HCT116 (cell line): ENCODE measurements around the gene CCDC142.

Experiments
- CEBPB ChIP-seq: IDR thresholded peaks from 2 replicates; pipeline ENCODE4 v1.6.1; 2012; ENCODE audit warnings: low read depth
- EZH2 ChIP-seq: fragments of 200-600 bp; sonication (generic); IDR thresholded peaks from 2 replicates; pipeline ENCODE4 v1.6.1; 2017; ENCODE audit warnings: antibody characterized with exemption, mixed run types
- POLR2A ChIP-seq: IDR thresholded peaks from 2 replicates; pipeline ENCODE4 v1.7.0; 2011; ENCODE audit warnings: borderline replicate concordance; ENCODE audit not compliant: insufficient read depth, insufficient read length; ENCODE audit errors: extremely low read depth
- POLR2AphosphoS5 ChIP-seq: IDR thresholded peaks from 2 replicates; pipeline ENCODE4 v1.6.1; 2011; ENCODE audit warnings: mild to moderate bottlenecking, low read depth, low read length, moderate library complexity
- RAD21 ChIP-seq: IDR thresholded peaks from 2 replicates; pipeline ENCODE4 v1.6.1; 2012; ENCODE audit warnings: low read depth, mild to moderate bottlenecking
- SP1 ChIP-seq: IDR thresholded peaks from 2 replicates; pipeline ENCODE4 v1.6.1; 2012; ENCODE audit warnings: low read depth
- TCF7L2 ChIP-seq: IDR thresholded peaks from 2 replicates; pipeline ENCODE4 v1.7.0; 2011; ENCODE audit warnings: borderline replicate concordance, inconsistent platforms; ENCODE audit not compliant: insufficient read depth, insufficient read length; ENCODE audit errors: extremely low read depth
- ZFX ChIP-seq: fragments of 450-650 bp; IDR thresholded peaks from 2 replicates; pipeline ENCODE4 v1.6.1; 2017
- TF ChIP-seq, protein P1 (sequence below), 3 experiments: fragments of 200-600 bp in 1 of 3; sonication (generic) in 1 of 3; IDR thresholded peaks in 2 of 3; conservative IDR thresholded peaks in 1 of 3; 2 replicates each; pipeline ENCODE4 v1.5.1; 2012 to 2017; ENCODE audit warnings: low read depth in 2 of 3, low read length in 2 of 3, antibody characterized with exemption in 1 of 3, borderline replicate concordance in 1 of 3, control low read depth in 1 of 3, mild to moderate bottlenecking in 1 of 3, mixed read lengths in 1 of 3, mixed run types in 1 of 3, moderate library complexity in 1 of 3; ENCODE audit not compliant: insufficient read depth in 1 of 3
- TF ChIP-seq, protein P2 (sequence below): IDR thresholded peaks from 2 replicates; pipeline ENCODE4 v1.6.1; 2012
- TF ChIP-seq, protein P3 (sequence below): IDR thresholded peaks from 2 replicates; pipeline ENCODE4 v1.6.1; 2012; ENCODE audit warnings: low read depth

DNA sequence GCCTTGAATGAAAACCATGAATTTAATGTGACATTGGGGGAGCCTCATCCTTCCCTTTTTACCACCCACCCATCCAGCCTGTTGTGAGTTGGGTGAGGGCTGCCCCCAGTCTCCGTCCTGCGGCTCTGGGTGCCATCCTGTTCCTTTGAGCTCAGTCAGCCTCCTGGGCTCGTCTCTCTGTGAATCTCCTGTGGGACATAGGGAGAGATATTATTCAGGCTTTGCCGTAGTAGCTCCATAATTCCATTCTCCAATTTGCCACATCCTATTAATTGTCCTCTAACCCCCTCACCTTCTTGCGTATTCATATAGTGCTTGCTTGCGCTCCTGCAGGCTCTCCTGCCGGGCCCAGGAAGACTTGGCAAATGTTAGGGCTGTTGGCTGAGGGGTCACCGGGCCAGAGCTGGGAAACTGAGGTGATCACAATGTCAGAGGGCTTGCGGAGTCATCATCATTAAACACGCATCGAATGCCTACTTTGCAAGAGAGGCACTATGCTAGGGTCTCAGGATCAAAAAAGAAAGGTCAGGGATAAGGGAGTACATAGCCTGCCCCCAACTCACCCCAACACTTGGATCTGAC is 43.9 kb upstream of the CCDC142 start:
- TF ChIP-seq, protein P1, sequence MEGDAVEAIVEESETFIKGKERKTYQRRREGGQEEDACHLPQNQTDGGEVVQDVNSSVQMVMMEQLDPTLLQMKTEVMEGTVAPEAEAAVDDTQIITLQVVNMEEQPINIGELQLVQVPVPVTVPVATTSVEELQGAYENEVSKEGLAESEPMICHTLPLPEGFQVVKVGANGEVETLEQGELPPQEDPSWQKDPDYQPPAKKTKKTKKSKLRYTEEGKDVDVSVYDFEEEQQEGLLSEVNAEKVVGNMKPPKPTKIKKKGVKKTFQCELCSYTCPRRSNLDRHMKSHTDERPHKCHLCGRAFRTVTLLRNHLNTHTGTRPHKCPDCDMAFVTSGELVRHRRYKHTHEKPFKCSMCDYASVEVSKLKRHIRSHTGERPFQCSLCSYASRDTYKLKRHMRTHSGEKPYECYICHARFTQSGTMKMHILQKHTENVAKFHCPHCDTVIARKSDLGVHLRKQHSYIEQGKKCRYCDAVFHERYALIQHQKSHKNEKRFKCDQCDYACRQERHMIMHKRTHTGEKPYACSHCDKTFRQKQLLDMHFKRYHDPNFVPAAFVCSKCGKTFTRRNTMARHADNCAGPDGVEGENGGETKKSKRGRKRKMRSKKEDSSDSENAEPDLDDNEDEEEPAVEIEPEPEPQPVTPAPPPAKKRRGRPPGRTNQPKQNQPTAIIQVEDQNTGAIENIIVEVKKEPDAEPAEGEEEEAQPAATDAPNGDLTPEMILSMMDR (IDR thresholded peaks at IDR 0.05 in 2 of 3, conservative IDR thresholded peaks at IDR 0.05 in 1 of 3; ENCODE audit: borderline replicate concordance in 1 of 3, insufficient read depth in 1 of 3, low read depth in 2 of 3, low read length in 2 of 3): no peak
- no peak for TF ChIP-seq TCF7L2
- no peak for TF ChIP-seq POLR2AphosphoS5
- TF ChIP-seq EZH2: no peak
- no peak for TF ChIP-seq POLR2A
- no peak for TF ChIP-seq CEBPB
- no peak for TF ChIP-seq ZFX
- TF ChIP-seq, protein P2, sequence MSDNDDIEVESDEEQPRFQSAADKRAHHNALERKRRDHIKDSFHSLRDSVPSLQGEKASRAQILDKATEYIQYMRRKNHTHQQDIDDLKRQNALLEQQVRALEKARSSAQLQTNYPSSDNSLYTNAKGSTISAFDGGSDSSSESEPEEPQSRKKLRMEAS: no peak
- no peak for TF ChIP-seq RAD21
- TF ChIP-seq, protein P3, sequence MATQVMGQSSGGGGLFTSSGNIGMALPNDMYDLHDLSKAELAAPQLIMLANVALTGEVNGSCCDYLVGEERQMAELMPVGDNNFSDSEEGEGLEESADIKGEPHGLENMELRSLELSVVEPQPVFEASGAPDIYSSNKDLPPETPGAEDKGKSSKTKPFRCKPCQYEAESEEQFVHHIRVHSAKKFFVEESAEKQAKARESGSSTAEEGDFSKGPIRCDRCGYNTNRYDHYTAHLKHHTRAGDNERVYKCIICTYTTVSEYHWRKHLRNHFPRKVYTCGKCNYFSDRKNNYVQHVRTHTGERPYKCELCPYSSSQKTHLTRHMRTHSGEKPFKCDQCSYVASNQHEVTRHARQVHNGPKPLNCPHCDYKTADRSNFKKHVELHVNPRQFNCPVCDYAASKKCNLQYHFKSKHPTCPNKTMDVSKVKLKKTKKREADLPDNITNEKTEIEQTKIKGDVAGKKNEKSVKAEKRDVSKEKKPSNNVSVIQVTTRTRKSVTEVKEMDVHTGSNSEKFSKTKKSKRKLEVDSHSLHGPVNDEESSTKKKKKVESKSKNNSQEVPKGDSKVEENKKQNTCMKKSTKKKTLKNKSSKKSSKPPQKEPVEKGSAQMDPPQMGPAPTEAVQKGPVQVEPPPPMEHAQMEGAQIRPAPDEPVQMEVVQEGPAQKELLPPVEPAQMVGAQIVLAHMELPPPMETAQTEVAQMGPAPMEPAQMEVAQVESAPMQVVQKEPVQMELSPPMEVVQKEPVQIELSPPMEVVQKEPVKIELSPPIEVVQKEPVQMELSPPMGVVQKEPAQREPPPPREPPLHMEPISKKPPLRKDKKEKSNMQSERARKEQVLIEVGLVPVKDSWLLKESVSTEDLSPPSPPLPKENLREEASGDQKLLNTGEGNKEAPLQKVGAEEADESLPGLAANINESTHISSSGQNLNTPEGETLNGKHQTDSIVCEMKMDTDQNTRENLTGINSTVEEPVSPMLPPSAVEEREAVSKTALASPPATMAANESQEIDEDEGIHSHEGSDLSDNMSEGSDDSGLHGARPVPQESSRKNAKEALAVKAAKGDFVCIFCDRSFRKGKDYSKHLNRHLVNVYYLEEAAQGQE: no peak
- TF ChIP-seq SP1: no peak
